Midbrain (tissue), 1 donor: ENCODE results near the gene PHACTR1.

Experiments used
- DNase-seq: peaks from one replicate; lab custom pipeline; 2025; lab: John Stamatoyannopoulos, UW

The PHACTR1 gene

GRCh38 chr6:13198168-13198567 lies 481.6 kb downstream of the PHACTR1 start:
- no peak for DNase-seq

- no peak for DNase-seq
Measured at GRCh38 chr6:13201336-13201735, 484.8 kb downstream of the PHACTR1 start.

- no peak for DNase-seq
Measured at GRCh38 chr6:13203145-13203544, 486.6 kb downstream of the PHACTR1 start.

GRCh38 chr6:13205106-13205505 lies 488.5 kb downstream of the PHACTR1 start:
- no peak for DNase-seq

GRCh38 chr6:13212096-13212495 lies 495.5 kb downstream of the PHACTR1 start:
- no peak for DNase-seq

- DNase-seq, result no peak
Measured at GRCh38 chr6:13212538-13212937, 496.0 kb downstream of the PHACTR1 start.

GRCh38 chr6:13215390-13215789 lies 498.8 kb downstream of the PHACTR1 start:
- DNase-seq, result no peak

GRCh38 chr6:13216236-13217014 lies 499.9 kb downstream of the PHACTR1 start:
- DNase-seq, result no peak

GRCh38 chr6:13217206-13217905 lies 500.8 kb downstream of the PHACTR1 start:
- no peak for DNase-seq

GRCh38 chr6:13220266-13220665 lies 503.7 kb downstream of the PHACTR1 start:
- DNase-seq, result no peak

- DNase-seq, result no peak
Measured at GRCh38 chr6:13222048-13222447, 505.5 kb downstream of the PHACTR1 start.

GRCh38 chr6:13226071-13226470 lies 509.5 kb downstream of the PHACTR1 start:
- DNase-seq, result no peak

- DNase-seq, result no peak
Measured at GRCh38 chr6:13228264-13229204, 512.0 kb downstream of the PHACTR1 start.

- no peak for DNase-seq
Measured at GRCh38 chr6:13229205-13230085, 512.9 kb downstream of the PHACTR1 start.

- no peak for DNase-seq
Measured at GRCh38 chr6:13233106-13233505, 516.5 kb downstream of the PHACTR1 start.

- no peak for DNase-seq
Measured at GRCh38 chr6:13234130-13234529, 517.6 kb downstream of the PHACTR1 start.

GRCh38 chr6:13235339-13235738 lies 518.8 kb downstream of the PHACTR1 start:
- no peak for DNase-seq

- DNase-seq, result no peak
Measured at GRCh38 chr6:13237318-13237717, 520.8 kb downstream of the PHACTR1 start.

GRCh38 chr6:13238017-13238416 lies 521.5 kb downstream of the PHACTR1 start:
- DNase-seq, result no peak

- no peak for DNase-seq
Measured at GRCh38 chr6:13238640-13239216, 522.2 kb downstream of the PHACTR1 start.
